GM21717 (cell line): ENCODE measurements around the gene INIP.
"Not testable (repeated sequence)": the region's sequence is repeated elsewhere in the genome, so short reads cannot be mapped to it uniquely, and the experiment has no call there.

Experiments
- ATAC-seq: cut with Tn5 transposase; IDR thresholded peaks from one replicate; pipeline ENCODE4 v1.9.1; 2021; ENCODE audit warnings: mild to moderate bottlenecking, moderate library complexity; ENCODE audit not compliant: unreplicated experiment

The INIP gene

GRCh38 chr9:112743216-112743836, 25.4 kb upstream of the INIP start:
- ATAC-seq, result no peak

- ATAC-seq, result no peak
Measured at GRCh38 chr9:112734892-112735291, 17.0 kb upstream of the INIP start.

GRCh38 chr9:112731971-112732370, 14.1 kb upstream of the INIP start:
- no peak for ATAC-seq

GRCh38 chr9:112728401-112728800, 10.5 kb upstream of the INIP start:
- ATAC-seq, result no peak

GRCh38 chr9:112726428-112726827, 8.5 kb upstream of the INIP start:
- ATAC-seq, result no peak

- ATAC-seq, result no peak
Measured at GRCh38 chr9:112725961-112726360, 8.0 kb upstream of the INIP start.

- ATAC-seq, result not testable (repeated sequence)
Measured at GRCh38 chr9:112722749-112723148, 4.8 kb upstream of the INIP start.

- no peak for ATAC-seq
Measured at GRCh38 chr9:112720113-112720780, 2.3 kb upstream of the INIP start.

- no peak for ATAC-seq
Measured at GRCh38 chr9:112719696-112720095, 1.8 kb upstream of the INIP start.

GRCh38 chr9:112719241-112719691, 1.3 kb upstream of the INIP start:
- ATAC-seq, result no peak

GRCh38 chr9:112712678-112713077, 5.2 kb downstream of the INIP start:
- no peak for ATAC-seq

GRCh38 chr9:112711050-112711689, 6.7 kb downstream of the INIP start:
- ATAC-seq, result no peak

- no peak for ATAC-seq
Measured at GRCh38 chr9:112705768-112706427, 12.0 kb downstream of the INIP start.

- ATAC-seq, result no peak
Measured at GRCh38 chr9:112703304-112703703, 14.6 kb downstream of the INIP start.

GRCh38 chr9:112700085-112700484, 17.8 kb downstream of the INIP start:
- ATAC-seq, result no peak

- peak; percentile 83 for ATAC-seq
Measured at GRCh38 chr9:112699230-112699629, 18.7 kb downstream of the INIP start.

GRCh38 chr9:112696461-112696860, 21.5 kb downstream of the INIP start:
- ATAC-seq, result no peak

- no peak for ATAC-seq
Measured at GRCh38 chr9:112694706-112695555, 23.0 kb downstream of the INIP start.

- ATAC-seq, result no peak
Measured at GRCh38 chr9:112689161-112689740, 28.7 kb downstream of the INIP start.

GRCh38 chr9:112680731-112681402, 37.0 kb downstream of the INIP start:
- no peak for ATAC-seq
